ENCODE data around the gene SYNRG.
A peak's percentile ranks its signal among the peaks of the same experiment; 100 is the strongest.

Gene SYNRG

DNA sequence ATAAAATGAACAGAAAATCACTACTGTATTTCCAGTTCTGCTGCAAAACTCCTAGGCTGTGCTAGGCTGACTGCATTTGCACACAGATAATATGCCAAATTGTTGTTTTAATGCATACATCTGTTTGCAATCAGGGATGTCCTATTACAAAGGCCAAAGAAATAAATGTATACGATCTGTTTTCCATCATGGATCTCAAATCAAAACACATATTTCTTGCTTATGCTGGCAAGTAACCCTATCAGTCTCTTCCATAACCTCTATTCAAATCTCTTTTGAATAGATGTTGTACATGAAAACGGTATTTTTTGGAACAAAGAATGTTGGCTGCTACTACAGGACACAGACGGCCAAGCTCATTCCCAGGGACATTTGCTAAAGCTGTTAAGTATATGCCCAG lies 62.9 kb downstream of the SYNRG start:
- Histone ChIP-seq H3K27ac (ENCODE audit: poor library complexity, severe bottlenecking) (no peak overlapping the region), H3K27me3 (ENCODE audit: insufficient read depth, poor library complexity, severe bottlenecking) (no peaks in the 10 kb centered on the region), H3K9me3 (ENCODE audit: severe bottlenecking) (no peaks in the 10 kb centered on the region), H3K4me1 (ENCODE audit: insufficient read depth, poor library complexity, severe bottlenecking) (peaks cover 15% of the 10 kb centered on the region), H3K36me3 (ENCODE audit: low read depth) (peaks cover 12% of the 10 kb centered on the region), H3K4me3 (ENCODE audit: severe bottlenecking) (no peak overlapping the region)
- DNase-seq (ENCODE audit: low spot score) (no peak), ATAC-seq (ENCODE audit: low read depth) (no peak)
- TF ChIP-seq, protein P1, sequence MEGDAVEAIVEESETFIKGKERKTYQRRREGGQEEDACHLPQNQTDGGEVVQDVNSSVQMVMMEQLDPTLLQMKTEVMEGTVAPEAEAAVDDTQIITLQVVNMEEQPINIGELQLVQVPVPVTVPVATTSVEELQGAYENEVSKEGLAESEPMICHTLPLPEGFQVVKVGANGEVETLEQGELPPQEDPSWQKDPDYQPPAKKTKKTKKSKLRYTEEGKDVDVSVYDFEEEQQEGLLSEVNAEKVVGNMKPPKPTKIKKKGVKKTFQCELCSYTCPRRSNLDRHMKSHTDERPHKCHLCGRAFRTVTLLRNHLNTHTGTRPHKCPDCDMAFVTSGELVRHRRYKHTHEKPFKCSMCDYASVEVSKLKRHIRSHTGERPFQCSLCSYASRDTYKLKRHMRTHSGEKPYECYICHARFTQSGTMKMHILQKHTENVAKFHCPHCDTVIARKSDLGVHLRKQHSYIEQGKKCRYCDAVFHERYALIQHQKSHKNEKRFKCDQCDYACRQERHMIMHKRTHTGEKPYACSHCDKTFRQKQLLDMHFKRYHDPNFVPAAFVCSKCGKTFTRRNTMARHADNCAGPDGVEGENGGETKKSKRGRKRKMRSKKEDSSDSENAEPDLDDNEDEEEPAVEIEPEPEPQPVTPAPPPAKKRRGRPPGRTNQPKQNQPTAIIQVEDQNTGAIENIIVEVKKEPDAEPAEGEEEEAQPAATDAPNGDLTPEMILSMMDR (IDR thresholded peaks at IDR 0.05; ENCODE audit: poor library complexity, severe bottlenecking) = no peak

DNA sequence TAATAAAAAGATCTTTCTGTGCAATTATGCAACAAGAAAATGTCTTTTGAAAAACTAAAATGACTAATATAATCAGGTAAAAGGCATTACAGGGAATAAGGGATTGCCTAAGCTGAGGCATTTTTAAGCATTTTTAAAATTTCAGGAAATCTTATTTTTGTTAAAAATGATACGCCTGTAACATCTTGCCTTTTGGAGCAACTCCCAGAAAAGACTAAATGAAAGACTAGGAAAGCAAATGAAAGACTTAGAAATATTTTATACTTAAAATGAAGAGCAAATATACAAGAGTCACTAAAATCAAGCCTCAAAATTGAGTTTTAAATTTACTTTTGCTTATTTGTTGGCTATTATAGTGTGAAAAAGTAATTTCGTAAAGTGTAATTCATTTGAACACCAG lies 63.7 kb downstream of the SYNRG start:
- H3K36me3 ChIP-seq (ENCODE audit: low read depth) = peaks cover 19% of the 10 kb centered on the region
- TF ChIP-seq, protein P1 (IDR thresholded peaks at IDR 0.05; ENCODE audit: poor library complexity, severe bottlenecking) = no peak
- H3K27me3 ChIP-seq (ENCODE audit: insufficient read depth, poor library complexity, severe bottlenecking) = no peaks in the 10 kb centered on the region
- no peak overlapping the region for H3K27ac ChIP-seq (ENCODE audit: poor library complexity, severe bottlenecking)
- no peak overlapping the region for H3K4me3 ChIP-seq (ENCODE audit: severe bottlenecking)
- ATAC-seq (ENCODE audit: low read depth) (no peak), DNase-seq (ENCODE audit: low spot score) (no peak)
- H3K4me1 ChIP-seq (ENCODE audit: insufficient read depth, poor library complexity, severe bottlenecking) = peaks cover 10% of the 10 kb centered on the region
- H3K9me3 ChIP-seq (ENCODE audit: severe bottlenecking) = no peaks in the 10 kb centered on the region

DNA sequence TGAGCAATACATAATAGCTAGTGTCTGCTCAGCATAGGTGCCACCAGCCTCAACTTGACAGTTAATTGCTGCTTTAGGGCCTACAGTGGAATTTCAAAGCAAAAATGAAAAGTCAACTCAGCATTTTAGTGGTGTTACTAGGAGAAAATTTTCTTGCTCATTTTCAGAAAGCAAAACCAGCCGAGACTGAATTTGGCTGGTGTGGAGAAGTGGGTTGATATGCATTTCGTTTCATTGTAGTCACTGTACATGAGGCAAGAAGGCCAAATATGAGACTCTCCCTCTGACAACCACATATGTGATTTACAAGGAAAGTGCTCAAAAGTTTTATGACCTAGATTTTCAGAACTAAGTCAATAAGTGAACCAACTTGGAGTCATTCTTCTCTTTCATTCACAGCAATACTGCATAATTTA lies 65.6 kb downstream of the SYNRG start:
- DNase-seq (ENCODE audit: low spot score) (no peak), ATAC-seq (ENCODE audit: low read depth) (no peak)
- TF ChIP-seq, protein P1 (IDR thresholded peaks at IDR 0.05; ENCODE audit: poor library complexity, severe bottlenecking) = no peak
- Histone ChIP-seq H3K27me3 (ENCODE audit: insufficient read depth, poor library complexity, severe bottlenecking) (no peaks in the 10 kb centered on the region), H3K4me3 (ENCODE audit: severe bottlenecking) (no peak overlapping the region), H3K4me1 (ENCODE audit: insufficient read depth, poor library complexity, severe bottlenecking) (peaks cover 10% of the 10 kb centered on the region), H3K9me3 (ENCODE audit: severe bottlenecking) (no peaks in the 10 kb centered on the region), H3K27ac (ENCODE audit: poor library complexity, severe bottlenecking) (no peak overlapping the region), H3K36me3 (ENCODE audit: low read depth) (peaks cover 35% of the 10 kb centered on the region)

DNA sequence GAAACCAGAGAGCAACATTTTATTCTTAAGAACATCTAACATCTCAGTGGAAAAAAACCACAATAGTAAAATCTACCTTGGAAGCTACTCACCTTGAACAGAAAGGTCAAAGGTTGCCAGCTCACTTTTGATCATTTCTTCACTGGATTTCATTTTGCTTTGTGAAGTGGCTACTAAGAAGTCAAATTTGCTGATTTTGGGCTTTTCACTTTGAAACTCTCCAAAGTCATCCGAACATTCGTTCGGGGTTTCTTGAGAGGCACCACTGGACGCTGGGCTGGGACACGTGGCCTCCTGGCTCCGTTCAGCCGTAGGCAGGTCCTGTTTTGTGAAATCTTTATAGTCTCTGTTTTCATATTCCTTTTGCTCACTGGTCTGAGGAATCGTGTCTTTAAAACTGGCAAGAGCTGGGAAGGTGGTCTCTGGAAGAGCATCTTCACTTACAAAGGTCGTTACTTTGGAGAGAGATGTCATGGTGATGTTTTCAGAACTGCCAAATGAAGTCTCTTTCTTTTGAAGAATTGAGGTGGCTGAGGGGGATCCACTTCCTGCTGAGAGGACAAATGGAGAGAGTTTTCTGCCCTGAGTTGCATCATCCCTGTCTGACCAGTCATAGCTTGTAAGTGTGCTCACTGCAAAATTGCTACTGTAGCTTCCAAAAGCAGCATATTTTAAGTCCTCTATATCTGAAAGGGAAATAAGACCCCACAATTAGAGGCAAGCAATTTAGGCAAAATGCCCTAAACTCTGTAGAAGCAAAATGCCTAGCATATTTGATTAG lies 67.1 kb downstream of the SYNRG start:
- no peak overlapping the region for H3K4me3 ChIP-seq (ENCODE audit: severe bottlenecking)
- peaks cover 10% of the 10 kb centered on the region for H3K4me1 ChIP-seq (ENCODE audit: insufficient read depth, poor library complexity, severe bottlenecking)
- H3K9me3 ChIP-seq (ENCODE audit: severe bottlenecking) = no peaks in the 10 kb centered on the region
- peaks cover 41% of the 10 kb centered on the region for H3K36me3 ChIP-seq (ENCODE audit: low read depth)
- H3K27ac ChIP-seq (ENCODE audit: poor library complexity, severe bottlenecking) = no peak overlapping the region
- TF ChIP-seq, protein P1 (IDR thresholded peaks at IDR 0.05; ENCODE audit: poor library complexity, severe bottlenecking) = no peak
- peak; percentile 61; the same call in 2 of the 3 replicates for ATAC-seq (ENCODE audit: low read depth)
- H3K27me3 ChIP-seq (ENCODE audit: insufficient read depth, poor library complexity, severe bottlenecking) = no peaks in the 10 kb centered on the region
- DNase-seq (ENCODE audit: low spot score) = no peak

Measured in RWPE2 (cell line).